HUES6 (cell line): Measurements from ENCODE around the gene CDH19.

ENCODE experiments used
- H3K27ac ChIP-seq: 2 replicates; pipeline ENCODE4 v1.7.0; 2013; ENCODE audit warnings: low read depth, mild to moderate bottlenecking, low read length, inconsistent platforms
- H3K27me3 ChIP-seq: 2 replicates; pipeline ENCODE4 v1.6.1; 2013; ENCODE audit warnings: low read length; ENCODE audit not compliant: control insufficient read depth, insufficient read depth
- H3K36me3 ChIP-seq: 2 replicates; pipeline ENCODE4 v1.6.1; 2013; ENCODE audit warnings: low read length; ENCODE audit not compliant: control insufficient read depth, insufficient read depth
- H3K4me1 ChIP-seq: 2 replicates; pipeline ENCODE4 v1.6.1; 2013; ENCODE audit warnings: low read length; ENCODE audit not compliant: control insufficient read depth, insufficient read depth
- H3K4me3 ChIP-seq: 2 replicates; pipeline ENCODE4 v1.5.1; 2013; ENCODE audit warnings: low read depth, low read length
- H3K9ac ChIP-seq: one replicate; pipeline ENCODE4 v1.6.1; 2013; ENCODE audit warnings: mild to moderate bottlenecking, low read length
- H3K9me3 ChIP-seq: 2 replicates; pipeline ENCODE4 v1.6.1; 2013; ENCODE audit warnings: low read depth, low read length; ENCODE audit not compliant: control insufficient read depth, insufficient read depth

Gene CDH19

DNA sequence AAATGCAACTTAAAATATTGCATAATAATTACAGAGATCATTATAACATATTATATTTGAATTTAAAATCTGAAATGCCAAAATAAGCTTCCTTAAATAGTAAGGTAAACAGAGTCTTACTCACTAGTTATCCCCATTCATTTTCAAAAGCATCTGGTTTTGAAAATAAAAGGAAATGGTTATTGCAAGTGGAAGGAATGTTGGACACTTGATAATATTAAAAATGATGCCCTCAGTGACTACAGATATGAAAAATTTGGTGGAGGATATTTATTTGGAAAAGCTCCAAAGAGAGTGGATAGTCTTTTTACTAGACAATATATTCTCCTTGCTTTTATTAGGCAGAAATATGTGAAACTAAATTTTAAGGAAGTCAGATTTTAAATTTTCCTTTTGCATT, 39.7 kb downstream of the CDH19 start:
- H3K36me3 ChIP-seq = no peaks in the 10 kb centered on the region
- H3K4me3 ChIP-seq = no peak overlapping the region
- H3K4me1 ChIP-seq = no peaks in the 10 kb centered on the region
- H3K9ac ChIP-seq = no peak overlapping the region
- H3K27ac ChIP-seq = no peak overlapping the region
- no peaks in the 10 kb centered on the region for H3K27me3 ChIP-seq
- H3K9me3 ChIP-seq = 0 out of 2 replicates have a peak, but pooled peaks cover 4% of the 10 kb centered on the region

- Histone ChIP-seq H3K4me1 (no peaks in the 10 kb centered on the region), H3K27ac (no peak overlapping the region), H3K27me3 (no peaks in the 10 kb centered on the region), H3K4me3 (no peak overlapping the region), H3K9me3 (0 out of 2 replicates have a peak, but pooled peaks cover 4% of the 10 kb centered on the region), H3K9ac (no peak overlapping the region), H3K36me3 (no peaks in the 10 kb centered on the region)
Observed at GRCh38 chr18:66562279-66562678, 41.6 kb downstream of the CDH19 start.

GRCh38 chr18:66560094-66560493, 43.8 kb downstream of the CDH19 start:
- no peak overlapping the region for H3K27ac ChIP-seq
- no peaks in the 10 kb centered on the region for H3K27me3 ChIP-seq

GRCh38 chr18:66558773-66559172, 45.1 kb downstream of the CDH19 start:
- no peak overlapping the region for H3K27ac ChIP-seq
- H3K4me1 ChIP-seq = no peaks in the 10 kb centered on the region
- H3K9me3 ChIP-seq = 0 out of 2 replicates have a peak, but pooled peaks cover 4% of the 10 kb centered on the region
- H3K27me3 ChIP-seq = no peaks in the 10 kb centered on the region
- H3K4me3 ChIP-seq = no peak overlapping the region
- no peak overlapping the region for H3K9ac ChIP-seq
- H3K36me3 ChIP-seq = no peaks in the 10 kb centered on the region

More at GRCh38 chr18:66560094-66560493, 43.8 kb downstream of the CDH19 start:
- Histone ChIP-seq H3K9me3 (0 out of 2 replicates have a peak, but pooled peaks cover 4% of the 10 kb centered on the region), H3K36me3 (no peaks in the 10 kb centered on the region), H3K9ac (no peak overlapping the region), H3K4me1 (no peaks in the 10 kb centered on the region), H3K4me3 (no peak overlapping the region)

GRCh38 chr18:66557091-66557490, 46.8 kb downstream of the CDH19 start:
- H3K9ac ChIP-seq = no peak overlapping the region
- H3K27me3 ChIP-seq = no peaks in the 10 kb centered on the region
- no peak overlapping the region for H3K4me3 ChIP-seq
- H3K27ac ChIP-seq = no peak overlapping the region
- H3K9me3 ChIP-seq = 0 out of 2 replicates have a peak, but pooled peaks cover under 1% of the 10 kb centered on the region
- no peaks in the 10 kb centered on the region for H3K36me3 ChIP-seq
- H3K4me1 ChIP-seq = no peaks in the 10 kb centered on the region

DNA sequence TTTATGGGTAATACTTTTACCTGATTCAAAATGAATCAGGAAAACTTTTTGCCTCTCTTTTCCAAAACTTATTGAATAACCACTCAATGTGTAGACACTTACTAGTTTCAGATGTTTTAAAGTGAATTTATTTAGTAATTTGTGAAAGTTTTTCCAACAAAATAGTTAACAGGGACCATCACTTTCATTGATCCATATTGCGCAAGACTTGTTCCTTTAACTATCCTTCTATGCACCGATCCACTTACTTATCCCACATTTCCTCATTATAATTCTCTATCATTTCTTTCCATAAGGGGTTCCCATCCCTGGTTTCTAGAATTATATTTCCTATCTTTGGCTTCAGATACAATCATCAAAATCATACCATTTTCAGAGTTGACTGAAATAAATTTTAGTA, 48.3 kb downstream of the CDH19 start:
- no peak overlapping the region for H3K4me3 ChIP-seq
- no peak overlapping the region for H3K9ac ChIP-seq
- H3K4me1 ChIP-seq = no peaks in the 10 kb centered on the region
- H3K27me3 ChIP-seq = no peaks in the 10 kb centered on the region
- no peak overlapping the region for H3K27ac ChIP-seq
- no peaks in the 10 kb centered on the region for H3K9me3 ChIP-seq
- no peaks in the 10 kb centered on the region for H3K36me3 ChIP-seq

GRCh38 chr18:66553824-66554223, 50.1 kb downstream of the CDH19 start:
- no peaks in the 10 kb centered on the region for H3K27me3 ChIP-seq
- H3K27ac ChIP-seq = no peak overlapping the region
- no peak overlapping the region for H3K9ac ChIP-seq
- no peaks in the 10 kb centered on the region for H3K9me3 ChIP-seq
- no peaks in the 10 kb centered on the region for H3K36me3 ChIP-seq
- H3K4me3 ChIP-seq = no peak overlapping the region
- no peaks in the 10 kb centered on the region for H3K4me1 ChIP-seq

DNA sequence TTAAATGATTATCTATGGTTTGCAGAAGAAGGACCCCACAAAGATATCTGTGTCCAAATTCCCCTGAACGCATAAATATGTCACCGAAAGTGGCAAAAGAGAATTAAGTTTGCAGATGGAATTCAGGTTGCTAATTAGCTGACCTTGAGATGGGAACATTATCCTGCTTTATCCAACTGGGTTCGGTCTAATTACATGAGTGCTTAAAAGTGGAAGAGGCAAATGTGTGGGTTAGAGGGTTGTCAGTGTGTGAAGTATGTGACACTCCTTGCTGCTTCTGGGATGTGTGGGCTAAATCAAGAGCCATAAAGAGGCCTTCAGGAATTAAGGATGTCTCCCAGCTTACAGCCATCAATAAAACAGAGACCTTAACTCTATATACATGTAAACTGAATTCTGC, 53.5 kb downstream of the CDH19 start:
- Histone ChIP-seq H3K9ac (no peak overlapping the region), H3K9me3 (no peaks in the 10 kb centered on the region), H3K27ac (no peak overlapping the region), H3K36me3 (no peaks in the 10 kb centered on the region), H3K4me3 (no peak overlapping the region), H3K27me3 (no peaks in the 10 kb centered on the region), H3K4me1 (no peaks in the 10 kb centered on the region)

DNA sequence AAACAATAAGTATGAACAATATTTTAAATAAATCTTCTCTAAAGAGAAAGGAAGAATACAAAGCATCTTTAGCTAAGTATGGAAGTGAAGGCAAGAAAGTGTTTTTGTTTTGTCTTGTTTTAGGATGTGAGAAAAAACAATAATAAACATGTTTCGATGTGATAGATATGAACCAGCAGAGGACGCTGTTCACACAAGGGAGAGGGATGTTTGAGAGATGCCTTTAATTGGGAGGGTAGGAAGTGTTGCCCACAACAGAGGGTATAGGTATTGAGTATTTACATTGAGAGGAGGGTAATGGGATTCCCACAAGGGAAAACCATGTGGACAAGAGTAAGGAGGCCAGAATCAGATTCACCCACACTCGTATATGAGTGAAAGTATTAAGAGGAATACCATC, 55.1 kb downstream of the CDH19 start:
- no peak overlapping the region for H3K27ac ChIP-seq
- H3K4me1 ChIP-seq = no peaks in the 10 kb centered on the region
- no peaks in the 10 kb centered on the region for H3K36me3 ChIP-seq
- H3K4me3 ChIP-seq = no peak overlapping the region
- H3K9ac ChIP-seq = no peak overlapping the region
- H3K9me3 ChIP-seq = no peaks in the 10 kb centered on the region
- H3K27me3 ChIP-seq = no peaks in the 10 kb centered on the region

DNA sequence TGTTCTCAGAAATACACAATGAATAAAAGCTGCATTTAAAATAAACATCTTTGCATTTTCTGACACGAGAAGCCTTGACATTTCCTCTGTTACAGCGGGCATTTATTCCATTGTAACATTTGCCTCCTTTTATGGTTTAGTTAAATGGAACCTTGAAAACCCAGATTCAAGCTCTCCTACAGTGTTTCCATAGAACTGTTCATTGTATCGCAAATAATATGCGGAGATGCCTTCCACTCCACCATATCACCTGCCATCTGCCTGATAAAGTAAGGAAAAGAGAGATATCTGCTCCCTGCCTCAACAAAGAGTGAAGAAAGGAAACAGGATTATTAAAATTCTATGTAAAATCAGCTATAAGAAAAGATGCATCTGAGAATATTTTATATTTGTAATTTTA, 69.8 kb downstream of the CDH19 start:
- H3K9me3 ChIP-seq = no peaks in the 10 kb centered on the region
- H3K36me3 ChIP-seq = no peaks in the 10 kb centered on the region
- H3K4me1 ChIP-seq = peaks cover 3% of the 10 kb centered on the region; the same call in 1 of the 2 replicates
- H3K4me3 ChIP-seq = no peak overlapping the region
- no peaks in the 10 kb centered on the region for H3K27me3 ChIP-seq
- H3K9ac ChIP-seq = no peak overlapping the region
- no peak overlapping the region for H3K27ac ChIP-seq

- H3K27ac ChIP-seq = no peak overlapping the region
Observed at GRCh38 chr18:66533693-66534092, 70.2 kb downstream of the CDH19 start.

More at GRCh38 chr18:66533693-66534092, 70.2 kb downstream of the CDH19 start:
- Histone ChIP-seq H3K36me3 (no peaks in the 10 kb centered on the region), H3K9ac (no peak overlapping the region), H3K4me3 (no peak overlapping the region), H3K27me3 (no peaks in the 10 kb centered on the region), H3K4me1 (peaks cover 3% of the 10 kb centered on the region; the same call in 1 of the 2 replicates), H3K9me3 (no peaks in the 10 kb centered on the region)
